ENCODE measurements around the gene C1QBP.
"Not testable (repeated sequence)": the region's sequence is repeated elsewhere in the genome, so short reads cannot be mapped to it uniquely, and the experiment has no call there.

The C1QBP gene, protein sequence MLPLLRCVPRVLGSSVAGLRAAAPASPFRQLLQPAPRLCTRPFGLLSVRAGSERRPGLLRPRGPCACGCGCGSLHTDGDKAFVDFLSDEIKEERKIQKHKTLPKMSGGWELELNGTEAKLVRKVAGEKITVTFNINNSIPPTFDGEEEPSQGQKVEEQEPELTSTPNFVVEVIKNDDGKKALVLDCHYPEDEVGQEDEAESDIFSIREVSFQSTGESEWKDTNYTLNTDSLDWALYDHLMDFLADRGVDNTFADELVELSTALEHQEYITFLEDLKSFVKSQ

GRCh38 chr17:5438716-5439445 is at the start of gene C1QBP:
C1QBP (minus strand) TSS chr17:5439155; CDS start chr17:5439073, 82 bp downstream.
- peak; percentile 92 for DNase-seq

GRCh38 chr17:5488752-5489151 is 49.8 kb upstream of the C1QBP start:
- DNase-seq, result no peak

GRCh38 chr17:5486206-5487124 is 47.5 kb upstream of the C1QBP start, which contains the start of gene MIS12:
MIS12 (plus strand) TSS chr17:5486566; CDS start chr17:5488863, 2,297 bp downstream.
- DNase-seq, result peak; percentile 99

- DNase-seq, result no peak
Measured at GRCh38 chr17:5485270-5486205, 46.6 kb upstream of the C1QBP start, which contains the start of gene DERL2. DERL2 (minus strand) TSS chr17:5486178; CDS start chr17:5486161, 17 bp downstream.

GRCh38 chr17:5481451-5481850 is 42.5 kb upstream of the C1QBP start:
- no peak for DNase-seq

- DNase-seq, result no peak
Measured at GRCh38 chr17:5480962-5481361, 42.0 kb upstream of the C1QBP start.

DNA sequence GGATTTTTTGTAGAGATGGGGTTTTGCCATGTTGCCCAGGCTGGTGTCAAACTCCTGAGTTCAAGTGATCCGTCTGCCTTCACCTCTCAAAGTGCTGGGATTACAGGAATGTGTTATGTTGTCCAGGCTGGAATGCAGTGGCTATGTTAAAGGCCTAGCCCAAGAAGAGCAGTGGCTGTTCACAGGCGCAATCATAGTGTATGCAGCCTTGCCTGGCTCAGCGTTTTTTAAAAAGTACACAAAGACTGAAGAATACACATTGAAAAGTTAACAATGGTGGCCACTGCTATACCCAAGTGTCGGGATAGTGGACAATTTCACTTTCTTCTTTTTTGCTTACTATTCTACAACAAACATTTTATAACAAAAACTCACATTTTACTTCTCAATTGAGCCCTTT is 40.0 kb upstream of the C1QBP start:
- no peak for DNase-seq

DNA sequence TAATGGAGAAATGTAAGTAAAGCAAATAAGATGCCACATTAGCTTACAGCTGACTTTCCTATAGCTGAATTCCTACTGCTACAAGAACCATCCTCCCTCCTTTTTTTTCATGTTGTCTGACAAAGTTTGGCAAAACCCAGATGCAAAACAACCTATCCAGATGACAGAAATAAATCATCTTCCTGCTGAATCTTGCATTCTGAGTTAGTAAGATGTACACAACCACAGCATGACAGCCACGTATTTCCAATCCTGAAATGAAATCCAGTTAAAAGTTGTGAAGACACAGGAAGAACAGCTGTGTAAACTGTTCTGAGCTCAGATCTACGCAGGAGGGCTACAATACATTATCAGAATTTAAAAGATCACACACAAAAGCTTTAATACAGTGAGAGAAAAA is 35.0 kb upstream of the C1QBP start:
- no peak for DNase-seq

DNA sequence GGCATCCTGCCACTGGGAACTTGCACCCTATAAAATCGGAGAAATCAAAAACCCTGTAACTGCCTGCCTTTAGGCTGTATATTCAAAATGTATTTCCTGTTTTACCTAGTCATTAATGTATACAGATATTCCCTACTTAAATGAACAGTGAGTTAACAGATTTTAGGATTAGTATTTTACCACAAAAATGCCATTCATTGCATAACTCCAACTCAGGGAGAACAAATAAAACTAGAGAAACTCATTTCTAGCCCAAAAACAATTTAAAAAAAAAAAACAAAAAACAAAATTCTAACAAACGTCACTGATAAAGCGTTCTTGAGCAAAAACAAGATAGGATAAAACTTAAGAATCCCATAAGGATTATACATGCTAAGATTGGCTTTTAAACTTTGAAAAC is 33.6 kb upstream of the C1QBP start:
- no peak for DNase-seq

GRCh38 chr17:5468075-5468473 is 29.1 kb upstream of the C1QBP start:
- peak; percentile 16 for DNase-seq

GRCh38 chr17:5467416-5467815 is 28.5 kb upstream of the C1QBP start:
- no peak for DNase-seq

DNA sequence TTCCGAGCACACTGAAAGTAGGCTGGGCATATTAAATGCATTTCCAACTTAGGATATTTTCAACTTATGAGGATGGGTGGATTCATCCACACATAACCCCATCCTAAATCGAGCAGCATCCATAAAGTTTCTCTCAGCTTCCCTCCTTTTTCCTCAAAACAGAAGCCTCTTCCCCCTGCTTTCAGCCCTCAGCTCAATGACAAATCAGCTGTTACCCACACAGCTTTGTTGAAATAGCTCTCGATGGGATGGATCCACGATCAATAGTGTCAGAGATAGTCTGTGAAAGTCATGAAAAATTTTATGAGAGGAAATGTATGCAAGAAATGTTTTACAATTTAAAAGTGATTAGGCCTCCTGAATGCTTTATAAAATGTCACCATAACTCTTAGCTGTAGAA is 27.3 kb upstream of the C1QBP start:
- DNase-seq, result no peak

DNA sequence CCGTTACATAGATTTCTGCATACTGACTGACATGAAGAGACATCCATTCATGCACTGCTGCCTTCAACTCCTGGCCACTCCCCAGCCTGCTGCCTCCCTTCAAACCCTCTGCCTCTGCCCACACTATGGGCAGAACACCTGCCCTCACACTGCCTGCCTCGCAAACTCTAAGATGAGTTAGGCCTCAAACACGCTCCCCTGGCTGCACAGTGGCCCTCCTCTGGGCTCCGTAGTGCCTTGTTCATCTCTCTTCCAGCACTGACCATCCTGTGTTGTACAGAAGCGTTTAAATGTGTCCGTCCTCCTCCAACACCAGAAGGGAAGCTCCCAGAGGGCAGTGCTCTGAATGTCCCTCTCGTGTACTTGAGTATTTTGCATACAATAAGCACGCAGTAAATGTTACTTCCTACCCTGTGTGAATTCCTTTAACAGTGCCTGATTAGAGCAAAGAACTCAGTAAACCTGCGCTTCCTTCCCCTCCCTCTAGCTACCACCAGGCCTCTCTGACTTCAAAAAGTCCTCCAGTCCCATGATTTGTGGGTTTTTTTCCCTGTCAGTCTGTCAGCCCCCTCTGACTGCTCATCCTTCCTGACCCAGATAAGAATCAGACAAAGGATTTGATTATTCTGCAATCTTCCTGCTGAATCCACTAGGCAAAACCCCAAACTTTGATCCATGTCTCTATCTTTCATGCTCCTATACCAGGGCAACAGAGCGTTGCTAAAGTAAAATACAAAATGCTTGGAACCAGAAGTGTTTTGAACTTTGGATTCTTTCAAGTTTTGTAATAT is 26.0 kb upstream of the C1QBP start:
- DNase-seq, result no peak

DNA sequence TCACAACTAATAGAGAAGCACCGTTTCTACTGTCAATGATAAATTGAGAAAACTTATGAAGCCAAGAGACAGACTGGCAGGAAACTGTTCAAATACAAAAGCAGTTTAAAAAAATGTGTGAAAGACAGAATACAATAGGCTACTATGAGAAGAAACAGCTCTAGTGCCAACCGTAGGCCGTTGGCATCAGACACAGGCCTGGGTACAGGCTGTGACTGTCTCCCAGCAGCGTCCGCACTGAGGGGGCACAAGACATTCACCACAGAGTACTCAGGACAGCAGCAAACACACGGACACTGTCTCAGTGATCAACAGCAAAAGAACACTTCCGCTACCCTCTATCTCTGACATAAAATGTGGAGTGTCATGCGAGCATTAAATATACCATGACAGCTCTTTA is 7.8 kb upstream of the C1QBP start:
- no peak for DNase-seq

GRCh38 chr17:5444209-5444608 is 5.3 kb upstream of the C1QBP start:
- no peak for DNase-seq

- DNase-seq, result no peak
Measured at GRCh38 chr17:5443728-5444127, 4.8 kb upstream of the C1QBP start.

DNA sequence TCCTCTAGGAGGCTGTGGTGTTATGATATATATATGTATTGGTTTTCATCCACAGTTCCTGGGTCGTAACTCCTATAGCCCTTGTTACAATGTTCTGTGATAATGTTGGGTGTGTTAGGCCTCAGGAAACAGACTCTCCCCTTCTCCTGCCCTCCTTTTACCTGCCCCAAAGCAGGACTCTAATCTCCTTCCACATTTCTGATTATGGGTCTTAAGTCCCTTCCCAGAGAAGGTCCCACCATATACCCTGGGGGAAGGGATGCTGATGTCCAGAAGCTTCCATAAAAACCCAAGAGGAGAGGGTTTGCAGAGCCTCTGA is 450 bp upstream of the C1QBP start:
- DNase-seq, result no peak

GRCh38 chr17:5437721-5438317 is 1.1 kb downstream of the C1QBP start:
- DNase-seq, result no peak

DNA sequence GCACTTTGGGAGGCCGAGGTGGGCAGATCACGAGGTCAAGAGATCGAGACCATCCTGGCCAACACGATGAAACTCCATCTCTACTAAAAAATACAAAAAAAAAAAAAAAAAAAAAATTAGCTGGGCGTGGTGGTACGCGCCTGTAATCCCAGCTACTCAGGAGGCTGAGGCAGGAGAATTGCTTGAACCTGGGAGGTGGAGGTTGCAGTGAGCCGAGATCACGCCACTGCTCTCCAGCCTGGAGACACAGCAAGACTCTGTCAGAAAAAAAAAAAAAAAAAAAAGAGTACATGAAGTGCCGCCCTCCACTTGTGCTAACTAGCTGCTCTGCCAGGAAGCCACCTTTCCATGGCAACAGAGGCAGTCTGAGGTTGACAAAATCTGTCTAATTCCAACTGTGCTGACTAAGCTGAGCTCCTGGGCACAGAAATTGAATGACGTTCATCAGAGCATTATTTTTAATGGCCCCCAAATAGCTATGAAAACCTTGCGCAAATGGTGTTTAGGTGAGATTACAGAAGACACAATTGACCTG is 3.1 kb downstream of the C1QBP start:
- DNase-seq, result not testable (repeated sequence)

DNA sequence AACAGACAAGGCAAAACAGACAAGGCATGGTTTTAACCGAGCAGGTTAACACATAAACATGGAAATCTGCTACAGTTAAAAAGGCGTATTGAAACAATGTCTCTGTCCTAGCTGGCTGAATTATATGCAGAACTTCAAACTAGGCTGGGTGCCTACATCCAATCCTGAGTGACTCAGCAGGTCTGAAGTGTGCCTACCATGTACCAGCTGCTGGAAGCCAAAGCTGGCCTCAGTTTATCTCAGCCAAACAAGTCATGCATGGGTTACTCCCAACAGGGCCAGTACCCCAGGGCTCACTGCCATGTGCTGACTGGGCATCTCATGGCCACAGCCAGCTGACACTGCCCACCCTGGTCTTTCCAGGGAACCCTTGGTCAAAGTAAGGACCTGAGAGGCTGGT is 4.0 kb downstream of the C1QBP start:
- no peak for DNase-seq

All from NCI-H1105 treated with DMSO at 0.1 percent for 48 hours (cell line).